Left hindlimb (tissue), 1 donor: Measurements from ENCODE around the gene DACT3.

Experiments
- DNase-seq: peaks from one replicate; pipeline ENCODE4 v3.0.0-alpha.2; 2018

Gene DACT3, protein sequence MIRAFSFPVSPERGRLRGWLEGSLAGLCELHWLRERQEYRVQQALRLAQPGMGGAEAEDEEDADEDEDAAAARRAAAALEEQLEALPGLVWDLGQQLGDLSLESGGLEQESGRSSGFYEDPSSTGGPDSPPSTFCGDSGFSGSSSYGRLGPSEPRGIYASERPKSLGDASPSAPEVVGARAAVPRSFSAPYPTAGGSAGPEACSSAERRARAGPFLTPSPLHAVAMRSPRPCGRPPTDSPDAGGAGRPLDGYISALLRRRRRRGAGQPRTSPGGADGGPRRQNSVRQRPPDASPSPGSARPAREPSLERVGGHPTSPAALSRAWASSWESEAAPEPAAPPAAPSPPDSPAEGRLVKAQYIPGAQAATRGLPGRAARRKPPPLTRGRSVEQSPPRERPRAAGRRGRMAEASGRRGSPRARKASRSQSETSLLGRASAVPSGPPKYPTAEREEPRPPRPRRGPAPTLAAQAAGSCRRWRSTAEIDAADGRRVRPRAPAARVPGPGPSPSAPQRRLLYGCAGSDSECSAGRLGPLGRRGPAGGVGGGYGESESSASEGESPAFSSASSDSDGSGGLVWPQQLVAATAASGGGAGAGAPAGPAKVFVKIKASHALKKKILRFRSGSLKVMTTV

DNA sequence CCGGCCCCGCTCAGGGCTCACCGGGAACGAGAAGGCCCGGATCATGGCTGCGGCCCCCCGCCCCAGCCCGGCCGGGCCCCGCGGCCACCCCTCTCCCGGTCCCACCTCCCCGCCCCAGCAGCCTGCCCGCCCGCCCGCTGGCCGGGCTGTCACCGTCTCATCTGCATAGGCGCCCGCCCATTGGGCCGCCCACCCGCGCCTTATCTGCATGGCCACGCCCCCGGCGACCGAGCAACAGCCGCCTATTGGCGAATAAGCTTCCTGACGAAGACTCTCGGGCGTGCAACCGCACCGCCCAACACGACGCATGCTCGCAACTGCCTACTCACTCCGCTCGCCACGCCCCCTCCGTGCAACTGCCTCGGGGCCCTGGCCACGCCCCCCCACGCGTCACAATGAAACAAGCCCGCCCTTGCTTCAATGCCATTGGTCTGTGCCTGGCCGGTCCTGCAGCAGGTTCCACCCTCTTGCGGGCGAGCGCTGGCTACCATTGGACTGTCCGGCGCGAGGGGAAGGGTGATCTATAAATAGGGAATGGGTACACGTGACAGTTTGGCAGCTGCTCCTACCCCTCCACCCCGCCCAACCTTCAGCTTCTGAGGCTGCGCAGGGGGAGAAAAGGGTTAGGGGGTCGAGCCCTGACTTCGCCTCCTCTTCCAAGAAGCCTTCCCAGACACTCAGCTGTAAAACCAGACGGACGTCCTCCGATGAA is at the start of gene DACT3:
Gene DACT3 (minus strand): TSS at position 163 of the 712 bp plus-strand sequence. CDS start 118 bp downstream, at position 45.
- DNase-seq = peak; percentile 100

DNA sequence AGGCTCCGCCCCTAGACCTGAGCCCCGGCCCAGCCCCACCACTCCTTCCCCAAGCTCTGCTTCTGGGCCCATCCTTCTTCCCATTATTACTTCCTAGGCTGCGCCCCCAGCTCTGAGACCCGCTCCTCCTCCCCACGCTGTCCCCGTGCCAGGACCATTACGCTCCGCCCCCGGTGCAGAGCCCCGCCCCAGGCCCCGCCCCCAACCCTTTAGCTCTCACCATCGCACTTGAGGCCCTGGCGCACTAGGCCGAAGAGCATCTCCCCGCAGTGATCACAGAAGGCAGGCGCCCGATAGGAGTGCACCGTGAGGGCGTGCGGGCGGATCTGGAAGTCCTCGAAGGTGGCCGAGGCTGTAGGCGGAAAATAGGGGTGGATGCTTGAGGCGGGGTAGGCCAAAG is 49.7 kb upstream of the DACT3 start:
- no peak for DNase-seq

DNA sequence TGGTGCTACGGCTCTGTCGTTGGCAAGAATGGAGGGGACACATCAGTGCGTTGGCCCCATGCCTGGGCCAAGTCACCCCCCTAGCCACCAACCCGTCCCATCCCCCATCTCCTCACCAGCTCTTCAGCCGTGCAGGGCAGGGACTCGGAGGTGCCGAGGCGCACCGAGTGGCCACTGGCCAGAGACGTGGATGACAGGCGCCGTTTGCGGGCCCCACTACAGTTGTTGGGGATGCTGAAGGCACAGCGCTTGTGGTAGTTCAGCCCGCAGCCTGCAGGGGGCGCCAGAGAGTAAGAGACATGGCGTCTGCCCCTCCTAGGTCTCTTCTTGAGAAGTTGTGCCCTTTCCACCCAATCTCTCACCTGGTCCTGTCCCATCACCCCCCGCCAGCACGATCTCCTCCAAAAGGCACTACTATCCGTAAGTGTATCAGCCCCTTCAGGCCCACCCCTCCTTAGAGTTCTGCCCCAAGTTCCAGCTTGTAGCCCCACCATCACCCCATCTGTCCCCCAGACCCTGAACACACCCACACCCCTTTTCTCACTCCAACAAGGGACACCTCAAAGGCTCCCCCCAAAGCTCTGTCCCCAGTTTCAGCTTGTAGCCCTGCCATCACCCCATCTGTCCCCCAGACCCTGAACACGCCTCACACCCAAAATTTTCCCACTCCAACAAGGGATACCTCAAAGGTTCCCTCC is 43.5 kb upstream of the DACT3 start:
- peak; percentile 70 for DNase-seq

DNA sequence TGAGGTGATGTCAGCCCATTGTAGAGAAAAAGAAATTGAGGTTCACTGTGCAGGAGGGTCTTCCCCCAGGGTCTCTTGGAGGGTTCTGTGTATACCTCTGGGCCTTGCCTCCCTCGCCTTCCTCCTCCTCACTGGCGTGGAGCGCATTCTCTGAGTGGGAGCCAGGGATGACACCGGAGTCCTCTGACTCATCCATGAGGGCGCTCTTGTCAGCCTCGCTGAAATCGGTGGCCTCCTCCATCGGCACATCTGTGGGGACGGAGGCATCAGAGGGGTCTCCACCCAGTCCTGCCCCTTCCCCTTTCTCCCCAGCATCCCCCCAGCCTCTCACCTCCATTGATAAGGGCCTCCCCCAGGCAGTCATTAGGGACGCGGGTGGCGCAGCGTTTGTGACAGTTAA is 39.7 kb upstream of the DACT3 start:
- DNase-seq = no peak

DNA sequence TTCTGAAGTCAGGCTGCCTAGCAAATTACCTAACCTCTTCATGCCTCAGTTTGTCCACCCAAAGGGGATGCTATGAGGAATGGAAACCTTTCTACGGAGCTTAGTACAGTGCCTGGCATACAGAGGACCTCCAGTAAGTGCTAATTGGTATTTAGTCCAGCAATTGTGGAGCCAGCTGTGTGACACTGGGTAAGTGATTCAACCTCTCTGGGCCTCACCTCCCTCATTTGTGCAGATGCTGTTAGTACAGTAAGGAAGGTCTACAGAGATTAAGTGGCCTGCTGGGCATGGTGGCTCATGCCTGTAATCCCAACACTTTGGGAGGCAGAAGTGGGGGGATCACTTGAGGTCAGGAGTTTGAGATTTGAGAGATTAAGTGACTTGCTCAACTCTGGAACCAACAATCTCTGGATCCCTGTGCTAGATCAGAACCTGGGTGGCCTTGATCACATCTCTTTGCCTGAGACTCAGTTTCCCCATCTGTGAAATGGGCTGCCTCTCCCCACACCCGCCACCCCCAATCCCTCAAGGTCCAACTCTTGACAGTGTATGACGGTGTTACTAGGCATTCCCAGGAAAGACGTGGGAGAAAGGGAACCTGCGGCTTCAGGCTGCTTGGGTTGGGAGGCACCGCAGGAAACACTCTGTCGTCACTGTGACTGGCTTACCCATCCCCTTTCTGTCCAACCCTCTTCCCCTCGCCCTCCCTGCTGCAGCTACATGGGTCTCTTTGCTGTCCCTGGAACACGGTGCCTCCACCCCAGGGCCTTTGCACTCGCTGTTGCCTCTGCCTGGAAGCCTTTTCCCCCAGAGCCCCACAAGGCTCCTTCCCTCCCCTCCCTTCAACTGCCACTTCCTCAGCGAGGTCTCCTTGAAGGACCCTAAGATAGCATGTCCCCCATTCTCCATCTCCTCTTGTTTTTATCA is 37.7 kb upstream of the DACT3 start:
- DNase-seq = no peak

DNA sequence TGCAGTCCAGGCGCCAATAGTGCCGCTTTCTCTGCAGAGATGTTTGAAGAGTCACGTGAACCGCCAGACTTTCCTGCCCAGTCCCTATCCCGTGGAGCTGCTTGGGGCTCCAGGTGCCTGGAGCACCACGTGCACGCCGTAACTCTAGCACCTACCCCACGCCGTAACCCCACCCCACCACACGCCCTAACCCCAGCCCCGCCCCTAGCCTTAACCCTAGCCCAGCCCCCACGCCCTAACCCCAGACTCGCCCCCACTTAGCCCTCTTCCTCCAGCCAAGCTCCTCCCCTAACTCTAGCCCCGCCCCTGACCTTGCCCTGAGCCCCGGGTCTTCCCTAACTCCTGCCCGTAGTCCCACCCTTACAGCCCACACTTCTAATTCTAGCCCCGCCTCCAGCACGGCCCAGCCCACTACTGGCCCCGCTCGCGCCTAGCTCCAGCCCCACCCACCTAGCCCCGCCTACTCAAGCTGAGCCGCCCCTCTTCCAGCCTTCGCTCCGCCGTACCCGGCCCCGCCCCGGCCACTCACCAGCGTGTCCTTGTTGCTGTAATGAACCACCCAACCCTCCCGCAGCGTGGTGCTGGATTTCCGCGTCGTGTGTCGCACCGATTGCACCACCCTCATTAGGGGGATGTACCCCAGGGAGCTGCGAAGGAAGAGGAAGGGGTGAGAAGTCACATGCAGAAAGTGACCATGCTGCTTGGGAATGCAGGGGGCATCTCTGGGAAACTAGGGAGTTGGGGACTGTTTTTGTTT is 36.4 kb upstream of the DACT3 start:
- DNase-seq = peak; percentile 90

DNA sequence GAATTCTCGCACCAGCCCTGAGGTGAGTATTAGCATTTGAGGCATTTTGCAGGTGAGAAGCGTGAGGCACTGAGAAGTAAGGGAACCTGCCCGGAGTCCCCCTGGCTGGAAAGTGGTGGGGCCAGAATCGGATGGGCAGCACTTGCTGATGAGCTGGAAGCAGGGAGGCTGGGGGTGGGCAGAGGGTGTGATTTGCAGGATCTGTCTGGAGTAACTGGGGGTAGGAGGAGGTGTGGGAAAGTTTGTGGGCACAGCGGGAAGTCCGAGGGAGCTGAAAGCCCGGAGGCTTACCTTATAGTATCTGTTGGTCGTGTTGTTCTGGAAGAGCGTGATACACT is 35.9 kb upstream of the DACT3 start:
- no peak for DNase-seq

DNA sequence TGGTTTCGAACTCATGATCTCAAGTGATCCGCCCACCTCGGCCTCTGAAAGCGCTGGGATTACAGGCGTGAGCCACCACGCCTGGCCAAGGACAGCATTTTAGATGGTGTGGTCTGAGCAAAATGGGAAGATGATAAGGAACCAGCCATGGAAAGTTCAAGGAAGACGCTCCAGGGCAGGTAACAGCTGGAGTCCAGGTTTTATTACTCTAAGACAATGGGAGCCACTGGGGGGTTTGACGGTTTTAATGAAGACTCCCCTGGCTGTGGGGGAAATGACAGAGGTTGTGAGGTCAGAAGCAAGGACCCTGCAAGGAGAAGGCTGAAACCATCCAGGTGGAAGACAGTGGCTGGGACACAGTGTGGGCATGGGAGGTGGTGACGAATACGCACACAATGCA is 35.1 kb upstream of the DACT3 start:
- no peak for DNase-seq

DNA sequence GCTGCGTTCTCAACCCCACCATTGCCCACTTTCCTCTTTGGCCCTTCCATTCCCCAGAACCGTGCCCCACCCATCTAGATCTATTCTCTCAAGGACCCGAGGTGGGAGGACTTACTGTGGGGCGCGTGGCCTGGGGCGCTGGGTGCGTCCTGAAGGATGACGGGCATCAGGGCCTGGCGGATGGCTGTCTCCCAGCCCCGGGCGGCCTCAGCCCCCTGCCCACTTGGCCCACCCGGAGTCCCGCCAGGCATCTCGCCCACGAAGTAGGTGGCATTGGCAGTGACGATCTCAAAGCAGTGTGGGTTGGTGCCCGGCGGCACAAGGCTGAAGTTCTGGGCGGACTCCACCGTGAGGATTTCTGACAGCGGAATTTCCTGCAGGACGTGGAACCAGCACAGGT is 32.8 kb upstream of the DACT3 start:
- no peak for DNase-seq

DNA sequence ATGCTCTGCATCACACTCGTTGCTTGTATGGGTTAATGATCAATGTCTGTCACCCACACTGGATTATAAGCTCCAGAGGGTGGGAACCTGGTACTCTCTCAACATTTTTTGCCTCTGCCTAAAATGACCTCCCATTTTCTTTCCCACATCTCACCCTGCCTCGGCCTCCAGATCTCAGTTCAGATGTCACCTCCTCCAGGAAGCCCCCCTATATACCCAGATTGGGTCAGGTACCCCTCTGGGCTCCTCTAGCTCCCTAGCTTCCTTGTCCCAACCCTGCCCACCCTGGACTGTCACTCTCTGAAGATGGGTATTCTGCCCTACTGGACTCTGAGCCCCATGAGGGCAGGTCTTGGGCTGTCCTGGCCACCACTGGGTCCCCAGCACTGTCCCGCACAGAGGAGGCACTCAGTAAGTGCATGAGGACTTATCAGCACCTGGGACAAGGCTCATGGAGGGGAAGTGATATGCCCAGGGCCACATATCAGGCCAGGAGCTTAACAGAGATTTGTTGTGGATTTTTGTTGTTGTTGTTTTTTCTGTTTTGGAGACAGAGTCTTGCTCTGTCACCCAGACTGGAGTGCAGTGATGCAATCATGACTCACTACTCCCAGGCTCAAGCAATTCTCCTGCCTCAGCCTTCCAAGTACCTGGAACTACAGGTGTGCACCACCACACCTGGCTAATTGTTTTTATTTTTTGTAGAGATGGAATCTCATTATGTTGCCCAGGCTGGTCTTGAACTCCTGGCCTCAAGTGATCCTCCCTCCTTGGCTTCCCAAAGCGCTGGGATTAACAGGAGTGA is 32.1 kb upstream of the DACT3 start:
- DNase-seq = no peak

DNA sequence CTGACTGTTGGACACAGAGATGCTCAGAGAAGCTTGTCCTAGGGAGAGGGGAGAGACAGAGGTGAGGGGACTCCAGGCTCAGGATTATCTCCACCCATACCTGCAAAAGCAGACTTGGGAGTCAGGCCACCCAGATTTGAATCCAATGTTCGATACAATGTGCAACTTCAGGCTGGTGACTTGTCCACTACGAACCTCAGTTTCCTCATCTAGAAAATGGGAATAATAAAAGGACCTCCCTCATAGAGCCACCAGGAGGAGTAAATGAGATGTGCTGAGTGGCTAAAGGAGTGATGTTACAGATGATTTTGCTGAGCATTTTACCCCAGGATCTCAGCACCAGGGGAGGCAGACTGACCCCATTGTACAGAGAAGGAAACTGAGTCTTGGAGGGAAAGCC is 31.0 kb upstream of the DACT3 start:
- DNase-seq = no peak

DNA sequence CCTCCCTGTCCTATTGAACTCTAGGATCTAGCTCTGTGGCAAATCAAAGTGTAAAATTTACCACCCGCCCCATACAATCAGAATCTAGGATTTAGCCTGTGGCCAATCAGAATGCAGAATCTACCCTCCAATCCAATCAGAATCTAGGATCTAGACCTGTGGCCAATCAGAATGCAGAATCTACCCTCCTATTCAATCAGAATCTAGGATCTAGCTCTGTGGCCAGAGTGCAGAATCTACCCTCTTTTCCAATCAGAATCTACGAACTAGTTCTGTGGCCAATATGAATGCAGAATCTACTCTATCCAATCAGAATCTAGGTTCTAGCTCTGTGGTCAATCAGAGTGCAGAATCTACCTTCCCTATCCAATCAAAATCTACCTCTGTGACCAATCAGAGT is 30.1 kb upstream of the DACT3 start:
- DNase-seq = no peak

DNA sequence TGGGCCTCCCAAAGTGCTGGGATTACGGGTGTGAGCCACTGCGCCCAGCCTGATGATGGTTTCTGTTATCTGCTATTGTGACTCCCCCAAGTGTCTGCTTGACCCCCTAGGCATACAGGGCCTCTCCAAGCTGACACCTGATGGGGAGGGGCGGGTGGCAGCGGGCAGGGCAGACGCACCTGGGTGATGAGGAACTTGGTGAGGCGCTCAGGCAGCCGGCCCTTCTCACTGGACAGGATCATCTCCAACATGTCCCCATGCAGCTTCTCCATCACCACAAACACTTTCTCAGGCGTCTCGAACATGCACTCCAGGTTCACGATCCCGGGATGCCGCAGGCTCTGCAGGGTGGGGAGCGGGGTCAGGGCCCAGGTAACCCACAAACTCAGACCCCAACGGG is 28.4 kb upstream of the DACT3 start:
- no peak for DNase-seq

DNA sequence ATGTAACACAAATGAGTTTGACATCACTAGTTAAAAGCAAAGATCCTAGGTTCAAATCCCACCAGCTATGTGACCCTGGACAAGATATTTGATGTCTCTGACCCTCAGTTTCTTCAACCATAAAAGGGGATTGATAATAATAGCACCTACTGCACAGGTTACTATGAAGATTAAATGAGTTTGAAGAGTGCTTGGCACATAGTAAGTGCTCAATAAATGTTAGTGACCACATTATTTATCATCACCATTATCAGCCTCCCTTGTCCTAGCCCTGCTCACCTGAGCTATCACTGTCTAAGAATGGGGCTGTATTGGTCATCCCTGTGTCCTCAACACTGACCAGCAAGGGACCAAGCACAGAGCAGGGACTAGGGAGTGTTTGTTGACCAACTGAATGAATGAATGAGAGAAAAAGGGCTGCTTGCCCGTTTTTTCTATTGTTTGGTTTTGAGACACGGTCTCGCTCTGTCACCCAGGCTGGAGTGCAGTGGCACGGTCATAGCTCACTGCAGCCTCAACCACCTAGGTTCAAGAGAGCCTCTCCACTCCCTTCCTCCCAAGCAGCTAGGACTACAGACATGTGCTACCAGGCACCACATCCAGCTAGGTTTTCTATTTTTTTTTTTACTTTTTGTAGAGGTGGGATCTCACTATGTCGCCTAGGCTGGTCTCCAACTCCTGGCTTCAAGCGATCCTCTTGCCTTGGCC is 26.6 kb upstream of the DACT3 start:
- DNase-seq = no peak

DNA sequence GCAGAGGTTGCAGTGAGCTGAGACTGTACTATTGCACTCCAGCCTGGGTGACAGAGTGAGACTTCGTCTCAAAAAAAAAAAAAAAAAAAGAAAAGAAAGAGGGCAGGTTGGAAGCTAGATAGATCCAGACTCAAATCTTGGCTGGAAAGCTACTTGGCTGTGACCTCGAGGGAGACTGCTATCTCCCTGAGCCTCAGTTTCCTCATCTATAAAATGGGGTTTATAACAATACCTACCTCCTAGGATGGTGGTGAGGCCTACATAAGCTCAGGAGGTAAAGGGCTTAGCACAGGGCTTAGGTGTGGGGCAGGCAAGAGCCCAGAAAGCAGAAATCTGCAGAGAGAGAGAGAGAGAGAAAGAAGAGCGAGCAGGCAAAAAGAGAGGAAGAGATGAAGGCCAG is 24.2 kb upstream of the DACT3 start:
- no peak for DNase-seq

DNA sequence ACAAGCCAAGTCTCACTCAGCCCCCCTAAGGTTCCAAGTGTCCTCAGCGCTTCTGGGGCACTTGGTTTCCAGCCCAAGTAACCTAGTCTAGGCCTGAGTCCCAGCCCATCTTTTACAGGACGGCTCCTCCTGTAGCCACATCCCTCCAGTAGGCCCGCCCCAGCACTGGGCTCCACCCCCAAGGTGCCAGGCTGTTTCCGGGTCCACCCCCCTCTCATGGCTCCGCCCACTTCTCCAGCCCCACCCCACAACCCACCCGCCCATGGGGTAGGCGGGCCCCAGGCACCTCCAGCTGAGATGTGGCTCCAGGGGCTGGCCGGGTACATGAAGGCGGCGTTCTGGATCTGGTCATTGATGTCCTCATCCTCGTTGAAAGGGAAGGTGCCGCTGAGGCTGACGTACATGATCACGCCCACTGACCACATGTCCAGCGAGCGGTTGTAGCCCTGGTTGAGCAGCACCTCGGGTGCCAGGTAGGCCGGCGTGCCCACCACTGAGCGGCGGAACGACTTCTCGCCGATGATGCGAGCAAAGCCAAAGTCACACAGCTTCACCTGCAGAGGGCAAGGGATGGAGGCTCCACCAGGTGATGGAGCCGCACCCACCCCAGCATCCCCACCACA is 17.2 kb upstream of the DACT3 start:
- DNase-seq = no peak

DNA sequence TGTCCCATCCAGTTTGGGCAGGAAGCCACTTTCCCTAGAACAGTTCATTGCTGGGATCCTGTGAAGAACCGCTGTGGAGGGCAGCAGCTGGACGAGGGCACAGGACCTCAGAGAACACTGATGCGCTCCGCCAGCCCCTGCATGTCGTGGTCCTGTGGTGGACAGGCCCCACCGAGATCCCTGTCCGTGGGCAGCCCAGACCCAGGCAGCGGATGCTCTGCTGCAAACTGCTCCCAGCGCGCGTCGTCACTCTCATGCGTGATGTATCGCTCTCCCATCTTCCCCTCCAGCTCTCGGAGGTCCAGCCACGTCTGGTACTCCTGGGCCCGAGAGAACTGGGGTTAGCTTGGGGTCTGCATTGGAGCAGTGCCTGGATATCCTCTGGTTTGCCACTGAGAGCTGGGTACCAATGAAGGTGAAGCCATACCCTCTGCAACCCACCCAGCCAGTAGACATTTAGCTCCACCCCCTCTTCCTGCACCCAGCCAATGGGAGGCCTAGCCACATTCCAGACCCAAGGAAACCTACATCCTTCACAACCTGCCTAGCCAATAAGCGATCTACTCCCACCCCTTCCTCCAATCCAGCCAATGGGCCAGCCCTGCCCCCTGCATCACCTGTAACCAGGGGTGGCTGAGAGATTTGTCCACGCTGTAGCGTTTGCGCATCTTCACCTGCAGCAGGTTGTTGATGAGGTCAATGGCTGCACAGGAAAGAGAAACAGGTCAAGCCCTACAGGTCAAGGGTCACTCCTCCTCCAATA is 13.6 kb upstream of the DACT3 start:
- no peak for DNase-seq

DNA sequence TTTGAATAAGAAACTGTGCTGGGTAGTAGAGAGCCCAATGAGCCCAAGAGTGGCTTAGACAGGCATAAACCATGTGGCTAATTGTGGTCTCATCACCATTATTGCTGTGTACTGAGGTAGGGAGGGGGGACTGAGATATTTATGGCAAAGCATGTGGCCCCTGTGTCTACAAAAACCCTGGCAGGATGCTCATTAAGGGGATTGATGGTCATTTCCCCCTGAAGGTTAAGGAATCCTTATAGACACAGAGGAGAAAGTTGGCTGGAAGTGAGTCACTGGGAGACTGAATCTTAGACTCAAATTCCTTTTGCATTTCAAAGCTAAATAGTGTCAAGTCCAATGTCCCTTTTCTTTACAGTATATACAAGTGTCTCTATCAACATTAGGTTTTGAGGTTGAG is 9.8 kb upstream of the DACT3 start:
- DNase-seq = no peak

DNA sequence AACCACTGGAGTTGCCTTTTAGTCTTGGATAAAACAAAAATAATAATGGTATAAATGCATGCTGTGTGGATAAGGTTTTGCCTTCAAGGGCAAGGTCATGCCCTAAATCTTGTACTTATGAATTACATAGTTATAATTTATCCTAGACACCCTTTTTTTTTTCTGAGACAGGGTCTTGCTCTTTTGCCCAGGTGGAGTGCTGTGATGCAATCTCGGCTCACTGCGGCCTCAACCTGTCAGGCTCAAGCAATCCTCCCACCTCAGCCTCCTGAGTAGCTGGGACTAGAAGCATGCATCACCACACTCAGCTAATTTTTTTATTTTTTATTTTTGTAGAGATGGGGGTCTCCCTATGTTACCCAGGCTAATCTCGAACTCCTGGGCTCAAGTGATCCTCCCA is 7.7 kb upstream of the DACT3 start:
- no peak for DNase-seq
